Right renal cortex interstitium (tissue), 3 donors: ENCODE measurements around the gene RGPD5. TPM values are rescaled to one million over a fixed set of nuclear protein-coding genes. Genes with fewer than 3 reads are reported as not detected.
"Not testable (repeated sequence)": the region's sequence is repeated elsewhere in the genome, so short reads cannot be mapped to it uniquely, and the experiment has no call there.

Source experiments
- DNase-seq, 3 donors: peaks; one replicate each; pipeline ENCODE4 v3.0.0-alpha.2; 2013; ENCODE audit warnings: low read depth in 3 of 3, low spot score in 2 of 3
- polyA plus RNA-seq, 3 donors: library from polyadenylated mRNA; unstranded; fragments of 120-200 nt; gene quantifications; one replicate each; pipeline ENCODE4 v1.2.1, GENCODE V29; 2013; ENCODE audit not compliant: insufficient read length in 3 of 3

Gene RGPD5
- polyA plus RNA-seq, 3 donors: 8.7 to 15.3 (median 10.4) TPM

DNA sequence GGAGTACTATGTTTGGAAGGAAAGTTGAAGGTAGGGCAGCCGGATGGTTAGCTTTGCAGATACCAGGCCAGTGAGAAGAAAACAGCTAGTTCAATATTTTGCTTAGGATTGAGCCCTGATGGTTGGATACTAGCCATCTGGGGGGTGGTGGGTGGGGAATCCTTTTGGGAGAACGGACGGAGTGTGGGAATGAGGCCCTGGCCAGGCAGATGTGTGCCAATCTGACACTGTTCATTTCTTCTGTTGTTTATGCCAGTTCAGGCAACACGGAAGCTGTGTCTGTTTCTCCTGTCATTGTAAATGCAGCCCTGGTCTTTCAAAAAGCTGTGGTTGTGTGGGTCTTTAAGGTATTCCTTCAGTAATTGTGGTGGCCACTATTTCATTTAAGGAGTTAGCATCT lies 96.9 kb downstream of the RGPD5 start:
- DNase-seq: not testable (repeated sequence)

DNA sequence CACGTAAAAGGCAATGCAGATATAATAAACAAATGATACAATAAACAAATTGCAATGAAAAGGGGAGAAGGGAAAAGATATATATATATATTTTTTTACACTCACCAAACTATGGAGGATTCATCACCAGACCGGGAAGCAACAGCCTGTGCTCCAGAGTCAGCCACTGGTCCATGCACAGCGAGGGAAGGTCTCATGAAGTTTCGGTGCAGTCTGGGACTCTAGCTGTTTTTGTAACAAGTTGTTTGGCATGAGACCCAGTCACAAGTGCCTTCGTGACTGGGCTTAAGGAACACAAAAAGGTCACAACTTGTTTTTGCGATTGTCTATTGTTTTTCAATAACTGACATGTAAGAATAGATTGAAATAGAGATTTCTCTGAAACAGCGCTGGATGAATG lies 99.6 kb downstream of the RGPD5 start:
- DNase-seq: not testable (repeated sequence)

DNA sequence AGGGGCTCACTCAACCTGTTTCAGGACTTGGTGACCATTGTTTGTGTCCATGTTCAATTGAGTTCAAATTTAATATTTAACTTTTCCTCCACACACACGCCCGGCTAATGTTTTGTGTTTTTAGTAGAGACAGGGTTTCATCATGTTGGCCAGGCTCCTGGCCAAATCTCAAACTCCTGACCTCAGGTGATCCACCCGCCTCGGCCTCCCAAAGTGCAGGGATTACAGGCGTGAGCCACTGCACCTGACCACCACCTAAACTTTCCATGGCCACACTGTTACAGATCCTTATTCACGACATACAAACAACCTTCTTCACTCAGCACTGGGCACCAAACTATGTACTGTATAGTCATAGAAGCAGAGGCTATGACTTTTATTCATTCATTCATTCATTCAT lies 100.0 kb downstream of the RGPD5 start:
- not testable (repeated sequence) for DNase-seq

DNA sequence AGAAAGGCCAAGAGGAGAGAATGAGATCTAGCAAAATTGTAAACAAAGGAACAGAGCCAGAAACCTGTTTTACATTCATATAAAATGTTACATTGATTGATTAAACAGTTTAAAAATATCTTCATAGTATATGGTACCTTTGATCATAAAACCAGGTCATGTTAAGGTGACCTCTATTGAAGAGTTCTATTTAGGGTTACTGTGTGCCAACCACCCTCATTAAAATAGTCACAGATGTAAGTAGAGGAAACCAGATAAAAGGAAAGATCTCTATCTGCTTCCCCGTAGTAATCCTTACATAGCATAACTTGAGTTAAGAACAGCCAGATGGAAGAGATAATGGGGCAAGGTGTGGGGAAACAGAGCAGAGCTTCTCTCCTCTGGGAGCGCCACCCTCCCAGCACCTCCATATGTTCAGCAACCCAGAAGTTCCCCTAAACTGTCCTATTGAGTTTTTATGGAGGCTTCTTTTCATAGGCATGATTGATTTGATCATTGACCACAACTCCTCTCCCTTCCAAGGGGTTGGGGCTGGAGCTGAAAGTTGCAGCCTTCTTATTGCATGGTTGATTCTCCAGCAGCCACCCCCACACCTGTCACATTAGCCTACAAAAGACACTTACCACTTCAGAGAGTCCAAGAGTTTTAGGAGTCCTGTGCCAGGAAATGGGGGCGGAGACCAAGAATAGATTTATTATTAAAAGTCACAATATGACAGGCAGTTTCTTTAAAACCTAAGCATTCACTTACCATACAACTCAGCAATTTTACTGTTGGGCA lies 101.2 kb downstream of the RGPD5 start:
- not testable (repeated sequence) for DNase-seq

DNA sequence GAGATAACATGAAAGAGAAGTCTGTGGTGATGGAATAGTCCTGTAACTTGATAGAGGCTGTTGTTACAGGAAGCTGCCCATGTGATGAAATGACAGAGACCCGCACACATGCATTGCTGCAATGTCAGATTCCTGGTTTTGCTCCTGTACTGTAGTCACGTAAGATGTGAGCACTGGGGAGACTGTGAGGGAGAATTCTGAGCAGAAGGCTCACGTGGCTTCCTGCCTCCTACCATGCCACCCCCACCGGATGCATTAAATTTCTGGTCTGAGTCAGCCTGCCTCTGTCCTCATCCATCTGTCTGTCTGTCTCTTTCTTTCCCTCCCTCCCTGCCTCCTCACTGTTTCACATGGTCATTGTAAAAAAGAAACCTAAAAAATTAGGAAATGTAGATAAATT lies 102.1 kb downstream of the RGPD5 start:
- not testable (repeated sequence) for DNase-seq

DNA sequence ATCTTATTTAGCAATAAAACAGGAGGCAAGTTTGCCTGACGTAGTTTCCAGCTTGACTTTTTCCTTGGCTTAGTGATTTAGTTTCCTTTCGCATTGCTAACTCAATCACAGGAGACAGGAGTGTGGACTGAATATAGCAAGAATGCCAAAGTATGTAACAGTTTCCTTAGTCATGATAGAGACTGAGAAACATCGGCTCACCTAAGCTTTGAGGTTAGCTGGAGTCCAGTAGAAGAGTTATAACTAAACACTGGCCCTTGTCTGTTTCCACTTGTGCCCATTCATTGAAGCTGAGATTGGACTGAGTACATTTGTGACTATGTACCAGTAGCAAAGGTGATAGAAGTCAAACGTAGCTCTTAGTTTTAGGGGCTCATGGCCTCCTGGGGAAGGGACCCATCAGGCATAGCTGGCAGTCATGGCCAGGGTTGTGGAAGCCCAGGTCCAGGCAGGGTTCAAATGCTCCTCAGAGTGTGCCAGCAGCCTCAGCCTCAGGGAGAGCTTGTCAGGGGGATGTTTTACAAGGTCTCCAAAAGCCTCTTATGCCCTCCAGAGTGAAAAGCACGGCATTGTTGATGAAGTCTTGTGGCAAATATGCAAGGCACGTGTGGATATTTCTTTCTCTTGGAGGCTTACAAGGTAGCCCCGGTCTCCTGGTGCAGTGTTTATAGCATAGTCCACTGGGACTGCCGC lies 103.8 kb downstream of the RGPD5 start:
- DNase-seq: not testable (repeated sequence)

DNA sequence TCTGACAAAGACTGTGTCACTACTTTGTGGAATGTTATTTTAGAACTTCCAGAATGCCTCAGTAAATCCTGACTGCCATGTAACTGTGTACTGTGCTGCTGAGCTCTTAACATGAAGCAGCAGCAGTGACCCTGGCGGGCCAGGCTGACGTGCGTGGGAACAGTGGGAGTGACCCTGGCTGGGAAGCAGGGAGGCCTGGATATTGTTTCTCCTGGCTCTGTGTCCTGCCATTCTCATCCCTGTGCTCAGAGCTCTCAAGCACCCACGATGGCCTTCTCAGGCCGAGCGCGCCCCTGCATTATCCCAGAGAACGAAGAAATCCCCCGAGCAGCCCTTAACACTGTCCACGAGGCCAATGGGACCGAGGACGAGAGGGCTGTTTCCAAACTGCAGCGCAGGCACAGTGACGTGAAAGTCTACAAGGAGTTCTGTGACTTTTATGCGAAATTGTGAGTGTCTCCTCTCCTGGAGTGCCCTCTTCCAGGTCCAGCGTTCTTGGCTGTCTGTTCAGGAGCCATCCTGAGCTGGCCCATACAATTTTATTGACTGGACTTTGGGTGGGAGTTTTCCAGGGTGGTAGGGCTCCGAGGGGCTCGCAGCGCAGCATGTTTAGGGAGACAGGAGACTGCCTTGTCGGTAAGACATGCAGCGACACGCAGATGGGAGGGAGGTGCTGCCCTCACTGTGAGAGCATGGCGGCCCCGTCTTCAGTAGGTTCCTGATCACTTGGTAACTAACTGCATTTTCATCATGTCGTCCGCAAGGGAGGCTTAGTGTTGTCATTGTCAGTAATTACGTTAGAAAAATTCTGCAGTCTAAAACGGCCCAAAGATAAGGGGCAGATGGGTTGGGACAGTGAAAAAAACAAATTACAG lies 104.6 kb downstream of the RGPD5 start, which contains the start of gene LIMS3:
LIMS3 (plus strand) TSS at position 227 of the 875 bp plus-strand sequence; CDS start at position 268, 41 bp downstream.
- not testable (repeated sequence) for DNase-seq

DNA sequence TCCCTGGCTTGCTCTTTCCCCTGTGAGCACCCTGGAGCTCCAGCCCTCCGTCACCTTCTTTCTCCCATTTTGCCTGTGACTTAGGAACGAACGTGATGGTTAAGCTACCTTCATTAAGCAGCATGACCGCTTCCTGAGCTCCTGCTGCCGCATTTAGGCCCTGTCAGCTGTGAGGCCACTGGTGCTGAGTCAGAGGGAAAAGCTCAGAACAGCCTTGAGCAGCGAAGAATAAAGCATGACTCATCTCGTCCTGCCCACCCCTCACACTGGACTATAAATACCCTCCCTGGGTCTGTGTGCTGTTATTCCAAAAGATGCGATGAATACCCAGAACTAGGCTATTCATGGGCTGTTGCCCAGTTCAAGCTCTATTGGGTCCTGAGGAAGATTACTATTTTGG lies 111.7 kb downstream of the RGPD5 start:
- DNase-seq: not testable (repeated sequence)

Other genes with a start within 250 kb of the RGPD5 start
- gene SEPTIN10, start 180.3 kb upstream of the RGPD5 start, polyA plus RNA-seq: 100 to 1,000 TPM; 114 to 116 (median 115) TPM
- 10 to 100 TPM; 16.7 to 19.8 (median 18.2) TPM for gene SOWAHC, start 179.9 kb upstream of the RGPD5 start, polyA plus RNA-seq
- 1 to 10 TPM; 3.8 to 6.3 (median 4.9) TPM for gene LIMS3, start 104.4 kb downstream of the RGPD5 start, polyA plus RNA-seq